Hepatocyte (in vitro differentiated cells): ENCODE results near the gene DYSF.

Source experiments
- EZH2phosphoT487 ChIP-seq: fragments of 200-600 bp; sonication (generic); IDR thresholded peaks from one replicate; pipeline ENCODE4 v1.6.1; 2018; ENCODE audit warnings: antibody characterized with exemption, mild to moderate bottlenecking, low read depth, moderate library complexity; ENCODE audit not compliant: unreplicated experiment, severe bottlenecking
- TF ChIP-seq, protein P1 (sequence below): fragments of 200-600 bp; sonication (generic); IDR thresholded peaks from 2 replicates; pipeline ENCODE4 v1.5.1; 2016; ENCODE audit warnings: antibody characterized with exemption, mild to moderate bottlenecking; ENCODE audit not compliant: poor library complexity

DNA sequence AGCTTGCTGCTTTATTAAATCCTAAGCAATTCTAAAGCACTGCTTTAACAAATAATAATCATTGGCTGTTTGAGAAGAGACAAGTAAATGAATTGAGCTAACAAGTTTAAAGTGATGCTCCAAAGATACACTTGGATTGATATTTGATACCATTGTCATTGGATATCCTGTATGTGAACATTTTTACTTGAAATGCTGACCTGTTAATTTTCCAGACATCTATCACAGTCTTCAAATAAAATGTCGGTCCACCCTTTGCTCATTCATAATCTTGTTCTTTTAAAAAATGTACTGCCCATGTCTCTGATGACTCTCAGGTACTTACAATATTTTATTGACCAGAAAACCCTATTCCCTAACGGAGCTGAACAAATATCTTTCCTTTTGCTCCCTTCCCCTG lies 202.1 kb downstream of the DYSF start:
- TF ChIP-seq, protein P1, sequence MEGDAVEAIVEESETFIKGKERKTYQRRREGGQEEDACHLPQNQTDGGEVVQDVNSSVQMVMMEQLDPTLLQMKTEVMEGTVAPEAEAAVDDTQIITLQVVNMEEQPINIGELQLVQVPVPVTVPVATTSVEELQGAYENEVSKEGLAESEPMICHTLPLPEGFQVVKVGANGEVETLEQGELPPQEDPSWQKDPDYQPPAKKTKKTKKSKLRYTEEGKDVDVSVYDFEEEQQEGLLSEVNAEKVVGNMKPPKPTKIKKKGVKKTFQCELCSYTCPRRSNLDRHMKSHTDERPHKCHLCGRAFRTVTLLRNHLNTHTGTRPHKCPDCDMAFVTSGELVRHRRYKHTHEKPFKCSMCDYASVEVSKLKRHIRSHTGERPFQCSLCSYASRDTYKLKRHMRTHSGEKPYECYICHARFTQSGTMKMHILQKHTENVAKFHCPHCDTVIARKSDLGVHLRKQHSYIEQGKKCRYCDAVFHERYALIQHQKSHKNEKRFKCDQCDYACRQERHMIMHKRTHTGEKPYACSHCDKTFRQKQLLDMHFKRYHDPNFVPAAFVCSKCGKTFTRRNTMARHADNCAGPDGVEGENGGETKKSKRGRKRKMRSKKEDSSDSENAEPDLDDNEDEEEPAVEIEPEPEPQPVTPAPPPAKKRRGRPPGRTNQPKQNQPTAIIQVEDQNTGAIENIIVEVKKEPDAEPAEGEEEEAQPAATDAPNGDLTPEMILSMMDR, result no peak
- TF ChIP-seq EZH2phosphoT487, result no peak
